Fibroblast of skin of scalp (primary cell): ENCODE results near the gene TMEM212.
"Not testable (repeated sequence)": the region's sequence is repeated elsewhere in the genome, so short reads cannot be mapped to it uniquely, and the experiment has no call there.

Source experiments
- DNase-seq: peaks from one replicate; pipeline ENCODE4 v3.0.0-alpha.2; 2013

TMEM212 gene

GRCh38 chr3:171895291-171895690 is 52.1 kb downstream of the TMEM212 start:
- no peak for DNase-seq

- no peak for DNase-seq
These were observed 52.8 kb downstream of the TMEM212 start for GRCh38 chr3:171895900-171896299.

GRCh38 chr3:171896316-171896715 is 53.2 kb downstream of the TMEM212 start:
- no peak for DNase-seq

- DNase-seq: no peak
These were observed 55.0 kb downstream of the TMEM212 start for GRCh38 chr3:171898192-171898591.

- DNase-seq: no peak
These were observed 57.3 kb downstream of the TMEM212 start for GRCh38 chr3:171900446-171900845.

GRCh38 chr3:171901615-171902312 is 58.6 kb downstream of the TMEM212 start:
- no peak for DNase-seq

- no peak for DNase-seq
These were observed 61.7 kb downstream of the TMEM212 start for GRCh38 chr3:171904829-171905228.

- DNase-seq: not testable (repeated sequence)
These were observed 63.4 kb downstream of the TMEM212 start for GRCh38 chr3:171906503-171906902.

GRCh38 chr3:171906951-171907676 is 64.0 kb downstream of the TMEM212 start:
- no peak for DNase-seq

- no peak for DNase-seq
These were observed 64.6 kb downstream of the TMEM212 start for GRCh38 chr3:171907761-171908160.

GRCh38 chr3:171908731-171909130 is 65.6 kb downstream of the TMEM212 start:
- DNase-seq: no peak
